ENCODE results near the gene JARID2.

DNA sequence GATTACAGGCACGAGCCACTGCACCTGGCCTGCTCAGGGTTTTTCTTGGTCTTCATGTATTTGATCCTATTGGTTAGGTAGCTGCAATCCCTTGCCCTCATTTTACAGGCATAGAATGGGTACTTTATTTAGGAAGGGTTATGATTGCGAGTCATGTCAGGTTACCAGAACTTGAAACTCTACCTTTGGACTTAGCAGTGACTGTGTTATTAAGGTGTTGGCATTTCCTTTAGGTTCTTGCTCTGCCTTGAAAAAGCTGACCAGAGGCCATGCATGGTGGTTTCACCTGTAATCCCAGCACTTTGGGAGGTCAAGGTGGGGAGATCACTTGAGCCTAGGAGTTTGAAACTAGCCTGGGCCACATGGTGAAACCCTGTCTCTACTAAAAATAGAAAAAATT, 24.5 kb downstream of the JARID2 start:
- TF ChIP-seq, protein P1, sequence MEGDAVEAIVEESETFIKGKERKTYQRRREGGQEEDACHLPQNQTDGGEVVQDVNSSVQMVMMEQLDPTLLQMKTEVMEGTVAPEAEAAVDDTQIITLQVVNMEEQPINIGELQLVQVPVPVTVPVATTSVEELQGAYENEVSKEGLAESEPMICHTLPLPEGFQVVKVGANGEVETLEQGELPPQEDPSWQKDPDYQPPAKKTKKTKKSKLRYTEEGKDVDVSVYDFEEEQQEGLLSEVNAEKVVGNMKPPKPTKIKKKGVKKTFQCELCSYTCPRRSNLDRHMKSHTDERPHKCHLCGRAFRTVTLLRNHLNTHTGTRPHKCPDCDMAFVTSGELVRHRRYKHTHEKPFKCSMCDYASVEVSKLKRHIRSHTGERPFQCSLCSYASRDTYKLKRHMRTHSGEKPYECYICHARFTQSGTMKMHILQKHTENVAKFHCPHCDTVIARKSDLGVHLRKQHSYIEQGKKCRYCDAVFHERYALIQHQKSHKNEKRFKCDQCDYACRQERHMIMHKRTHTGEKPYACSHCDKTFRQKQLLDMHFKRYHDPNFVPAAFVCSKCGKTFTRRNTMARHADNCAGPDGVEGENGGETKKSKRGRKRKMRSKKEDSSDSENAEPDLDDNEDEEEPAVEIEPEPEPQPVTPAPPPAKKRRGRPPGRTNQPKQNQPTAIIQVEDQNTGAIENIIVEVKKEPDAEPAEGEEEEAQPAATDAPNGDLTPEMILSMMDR (IDR thresholded peaks at IDR 0.05; ENCODE audit: low read length), result no peak
- TF ChIP-seq EZH2 (IDR thresholded peaks at IDR 0.05; ENCODE audit: borderline replicate concordance, low read length), result no peak

All from OCI-LY1 (cell line).